ENCODE results near the gene C4orf46.

DNA sequence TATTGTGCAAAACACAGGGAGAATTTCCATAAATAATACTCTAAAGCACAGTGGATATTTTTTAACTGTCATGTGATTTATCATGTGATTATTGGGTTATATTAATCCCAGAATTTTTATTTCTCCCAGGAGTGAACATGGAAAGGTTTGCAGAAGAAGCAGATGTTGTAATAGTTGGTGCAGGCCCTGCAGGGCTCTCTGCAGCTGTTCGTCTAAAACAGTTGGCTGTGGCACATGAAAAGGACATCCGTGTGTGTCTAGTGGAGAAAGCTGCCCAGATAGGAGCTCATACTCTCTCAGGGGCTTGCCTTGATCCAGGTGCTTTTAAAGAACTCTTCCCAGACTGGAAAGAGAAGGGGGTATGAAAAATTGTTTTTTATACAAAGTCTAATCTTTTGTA is 10.4 kb upstream of the C4orf46 start:
- TF ChIP-seq, protein P1, sequence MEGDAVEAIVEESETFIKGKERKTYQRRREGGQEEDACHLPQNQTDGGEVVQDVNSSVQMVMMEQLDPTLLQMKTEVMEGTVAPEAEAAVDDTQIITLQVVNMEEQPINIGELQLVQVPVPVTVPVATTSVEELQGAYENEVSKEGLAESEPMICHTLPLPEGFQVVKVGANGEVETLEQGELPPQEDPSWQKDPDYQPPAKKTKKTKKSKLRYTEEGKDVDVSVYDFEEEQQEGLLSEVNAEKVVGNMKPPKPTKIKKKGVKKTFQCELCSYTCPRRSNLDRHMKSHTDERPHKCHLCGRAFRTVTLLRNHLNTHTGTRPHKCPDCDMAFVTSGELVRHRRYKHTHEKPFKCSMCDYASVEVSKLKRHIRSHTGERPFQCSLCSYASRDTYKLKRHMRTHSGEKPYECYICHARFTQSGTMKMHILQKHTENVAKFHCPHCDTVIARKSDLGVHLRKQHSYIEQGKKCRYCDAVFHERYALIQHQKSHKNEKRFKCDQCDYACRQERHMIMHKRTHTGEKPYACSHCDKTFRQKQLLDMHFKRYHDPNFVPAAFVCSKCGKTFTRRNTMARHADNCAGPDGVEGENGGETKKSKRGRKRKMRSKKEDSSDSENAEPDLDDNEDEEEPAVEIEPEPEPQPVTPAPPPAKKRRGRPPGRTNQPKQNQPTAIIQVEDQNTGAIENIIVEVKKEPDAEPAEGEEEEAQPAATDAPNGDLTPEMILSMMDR (IDR thresholded peaks at IDR 0.05; ENCODE audit: extremely low read depth in 1 of 2, insufficient read depth in 1 of 2, low read depth in 1 of 2, low read length in 2 of 2) = no peak
- TF ChIP-seq POLR2AphosphoS5 (IDR thresholded peaks at IDR 0.05; ENCODE audit: insufficient read depth, low read depth, low read length) = no peak
- TF ChIP-seq FOS (IDR thresholded peaks at IDR 0.05; ENCODE audit: borderline replicate concordance, insufficient read depth, low read length) = no peak
- no peak for TF ChIP-seq POLR2A (IDR thresholded peaks at IDR 0.05; ENCODE audit: low read depth, low read length)
- no peak for TF ChIP-seq JUN (IDR thresholded peaks at IDR 0.05; ENCODE audit: borderline replicate concordance, insufficient read depth, insufficient read length, low read depth)
- no peak for TF ChIP-seq EZH2 (IDR thresholded peaks at IDR 0.05; ENCODE audit: borderline replicate concordance, low read depth, low read length, severe bottlenecking)
- TF ChIP-seq, protein P2, sequence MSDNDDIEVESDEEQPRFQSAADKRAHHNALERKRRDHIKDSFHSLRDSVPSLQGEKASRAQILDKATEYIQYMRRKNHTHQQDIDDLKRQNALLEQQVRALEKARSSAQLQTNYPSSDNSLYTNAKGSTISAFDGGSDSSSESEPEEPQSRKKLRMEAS (IDR thresholded peaks at IDR 0.05; ENCODE audit: insufficient read depth, insufficient read length) = no peak
- TF ChIP-seq GATA2 (IDR thresholded peaks at IDR 0.05; ENCODE audit: insufficient read depth, insufficient read length, low read depth, low read length) = no peak
- TF ChIP-seq MYC (IDR thresholded peaks at IDR 0.05; ENCODE audit: low read depth, low read length) = no peak
